ENCODE data around the gene BRME1.

BRME1 gene

GRCh38 chr19:13899912-13900584 is 5.9 kb downstream of the BRME1 start:
- H3K4me3 ChIP-seq (ENCODE audit: low read depth, low read length) = no peak overlapping the region
- TF ChIP-seq, protein P1, sequence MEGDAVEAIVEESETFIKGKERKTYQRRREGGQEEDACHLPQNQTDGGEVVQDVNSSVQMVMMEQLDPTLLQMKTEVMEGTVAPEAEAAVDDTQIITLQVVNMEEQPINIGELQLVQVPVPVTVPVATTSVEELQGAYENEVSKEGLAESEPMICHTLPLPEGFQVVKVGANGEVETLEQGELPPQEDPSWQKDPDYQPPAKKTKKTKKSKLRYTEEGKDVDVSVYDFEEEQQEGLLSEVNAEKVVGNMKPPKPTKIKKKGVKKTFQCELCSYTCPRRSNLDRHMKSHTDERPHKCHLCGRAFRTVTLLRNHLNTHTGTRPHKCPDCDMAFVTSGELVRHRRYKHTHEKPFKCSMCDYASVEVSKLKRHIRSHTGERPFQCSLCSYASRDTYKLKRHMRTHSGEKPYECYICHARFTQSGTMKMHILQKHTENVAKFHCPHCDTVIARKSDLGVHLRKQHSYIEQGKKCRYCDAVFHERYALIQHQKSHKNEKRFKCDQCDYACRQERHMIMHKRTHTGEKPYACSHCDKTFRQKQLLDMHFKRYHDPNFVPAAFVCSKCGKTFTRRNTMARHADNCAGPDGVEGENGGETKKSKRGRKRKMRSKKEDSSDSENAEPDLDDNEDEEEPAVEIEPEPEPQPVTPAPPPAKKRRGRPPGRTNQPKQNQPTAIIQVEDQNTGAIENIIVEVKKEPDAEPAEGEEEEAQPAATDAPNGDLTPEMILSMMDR (IDR thresholded peaks at IDR 0.05; ENCODE audit: borderline replicate concordance, insufficient read depth, low read depth, low read length) = no peak

GRCh38 chr19:13899393-13899792 is 6.5 kb downstream of the BRME1 start:
- TF ChIP-seq, protein P1 (IDR thresholded peaks at IDR 0.05; ENCODE audit: borderline replicate concordance, insufficient read depth, low read depth, low read length) = no peak
- no peak overlapping the region for H3K4me3 ChIP-seq (ENCODE audit: low read depth, low read length)

DNA sequence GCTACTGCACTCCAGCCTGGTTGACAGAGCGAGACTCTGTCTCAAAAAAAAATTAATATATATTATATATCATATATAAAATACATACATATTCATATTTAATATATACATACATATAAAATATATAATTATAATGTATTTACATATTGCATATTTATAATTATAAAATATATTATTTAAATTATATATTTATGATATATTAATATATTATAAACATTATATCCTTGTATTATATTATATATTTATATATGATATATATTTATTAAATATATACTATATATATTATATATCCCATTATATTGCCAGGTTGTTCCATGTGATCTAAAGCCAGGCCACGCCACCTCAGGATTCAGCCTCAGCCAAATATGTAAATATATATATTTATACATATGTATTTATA is 9.7 kb downstream of the BRME1 start:
- H3K4me3 ChIP-seq (ENCODE audit: low read depth, low read length) = no peak overlapping the region
- TF ChIP-seq, protein P1 (IDR thresholded peaks at IDR 0.05; ENCODE audit: borderline replicate concordance, insufficient read depth, low read depth, low read length) = no peak

- no peak overlapping the region for H3K4me3 ChIP-seq (ENCODE audit: low read depth, low read length)
- TF ChIP-seq, protein P1 (IDR thresholded peaks at IDR 0.05; ENCODE audit: borderline replicate concordance, insufficient read depth, low read depth, low read length) = no peak
Observed at GRCh38 chr19:13894552-13894951, 11.4 kb downstream of the BRME1 start.

DNA sequence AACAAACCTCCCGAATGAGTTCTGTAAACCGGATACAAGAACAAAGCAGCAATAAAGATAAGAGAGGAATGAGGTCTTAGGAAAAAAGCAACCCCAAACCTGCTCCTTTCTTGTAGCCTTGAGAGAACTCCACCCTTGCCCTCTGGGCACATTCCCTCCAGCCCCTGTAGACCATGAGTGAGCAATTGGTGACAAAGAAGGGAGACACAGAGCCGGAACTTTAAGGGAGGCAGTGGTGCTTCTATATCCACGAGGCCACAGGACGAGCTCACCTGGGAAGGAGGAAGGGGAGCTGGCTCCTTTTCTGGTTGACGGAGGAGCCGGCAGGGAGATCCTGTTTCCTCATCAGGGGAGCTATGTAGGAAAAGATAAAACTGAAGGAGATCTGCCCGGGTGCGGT is 13.0 kb downstream of the BRME1 start:
- TF ChIP-seq, protein P1 (IDR thresholded peaks at IDR 0.05; ENCODE audit: borderline replicate concordance, insufficient read depth, low read depth, low read length) = no peak
- no peak overlapping the region for H3K4me3 ChIP-seq (ENCODE audit: low read depth, low read length)

DNA sequence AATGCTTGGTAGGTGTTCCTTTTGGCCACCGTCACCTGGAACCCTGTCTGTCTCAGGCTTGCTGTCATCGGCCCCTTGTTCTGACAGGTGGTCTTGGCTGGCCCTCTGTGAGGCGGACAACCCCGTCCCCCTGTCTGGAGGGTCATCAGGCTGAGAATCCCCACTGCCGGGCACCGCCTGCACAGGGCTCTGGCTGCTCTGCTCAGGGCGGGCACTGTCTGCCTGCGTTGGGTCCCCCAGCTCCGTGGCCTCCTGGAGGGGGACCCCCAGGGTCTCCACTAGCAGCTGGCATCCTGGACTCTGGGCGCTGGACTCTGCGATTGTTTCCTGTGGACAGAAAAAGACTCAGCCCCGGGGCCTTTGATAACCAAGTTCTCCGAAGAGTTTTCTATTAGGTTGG is 15.8 kb downstream of the BRME1 start:
- no peak overlapping the region for H3K4me3 ChIP-seq (ENCODE audit: low read depth, low read length)
- TF ChIP-seq, protein P1 (IDR thresholded peaks at IDR 0.05; ENCODE audit: borderline replicate concordance, insufficient read depth, low read depth, low read length) = no peak

GRCh38 chr19:13888281-13888680 is 17.6 kb downstream of the BRME1 start:
- TF ChIP-seq, protein P1 (IDR thresholded peaks at IDR 0.05; ENCODE audit: borderline replicate concordance, insufficient read depth, low read depth, low read length) = no peak
- no peak overlapping the region for H3K4me3 ChIP-seq (ENCODE audit: low read depth, low read length)
